NCI-H82 treated with DMSO at 0.1 percent for 48 hours (cell line): Measurements from ENCODE around the gene VAPA.
"Not testable (repeated sequence)": the region's sequence is repeated elsewhere in the genome, so short reads cannot be mapped to it uniquely, and the experiment has no call there.

Experiments used
- DNase-seq: peaks from one replicate; lab custom pipeline; 2025; ENCODE audit not compliant: unreplicated experiment; lab: John Stamatoyannopoulos, UW

VAPA gene

GRCh38 chr18:9885170-9886004 is 28.4 kb upstream of the VAPA start, which contains the start of gene TXNDC2:
Gene TXNDC2 (plus strand): TSS chr18:9885973. CDS start chr18:9886681, 708 bp downstream.
- no peak for DNase-seq

DNA sequence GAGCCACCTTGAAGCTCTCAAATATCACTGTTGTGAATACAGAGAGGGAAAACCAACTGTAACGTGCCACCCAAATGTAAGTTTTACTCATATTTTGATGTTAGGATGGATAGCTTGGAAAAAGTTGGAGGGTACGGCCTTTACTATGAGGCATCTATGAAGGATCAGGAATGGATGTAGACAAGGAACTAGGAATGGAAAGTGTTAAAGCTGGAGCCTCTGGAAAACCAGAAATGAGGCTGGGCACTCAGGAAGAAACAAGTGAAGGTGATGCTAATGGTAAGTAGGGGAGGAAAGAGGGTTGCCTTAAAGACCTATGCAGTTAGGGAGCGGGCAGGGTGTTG is 27.8 kb upstream of the VAPA start:
- no peak for DNase-seq

GRCh38 chr18:9887992-9888391 is 25.8 kb upstream of the VAPA start:
- DNase-seq: no peak

DNA sequence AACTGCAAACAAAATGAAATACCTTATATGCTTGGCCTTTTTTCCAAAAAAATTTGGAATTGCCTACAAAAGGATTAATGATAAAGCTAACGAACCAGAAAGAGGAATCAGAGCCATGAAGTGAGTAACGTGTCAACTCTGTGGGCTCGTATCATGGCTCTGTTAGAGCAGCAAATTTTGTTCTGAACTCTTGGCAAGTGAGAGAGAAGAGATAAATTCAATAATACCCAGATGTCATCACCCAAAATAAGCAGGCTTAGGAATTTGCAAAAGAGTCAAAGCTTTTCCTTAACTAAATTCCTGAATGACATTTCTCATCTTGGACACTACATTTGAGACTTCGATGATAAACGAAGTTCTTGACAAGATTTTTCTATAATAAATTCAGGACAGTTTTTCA is 23.6 kb upstream of the VAPA start:
- no peak for DNase-seq

DNA sequence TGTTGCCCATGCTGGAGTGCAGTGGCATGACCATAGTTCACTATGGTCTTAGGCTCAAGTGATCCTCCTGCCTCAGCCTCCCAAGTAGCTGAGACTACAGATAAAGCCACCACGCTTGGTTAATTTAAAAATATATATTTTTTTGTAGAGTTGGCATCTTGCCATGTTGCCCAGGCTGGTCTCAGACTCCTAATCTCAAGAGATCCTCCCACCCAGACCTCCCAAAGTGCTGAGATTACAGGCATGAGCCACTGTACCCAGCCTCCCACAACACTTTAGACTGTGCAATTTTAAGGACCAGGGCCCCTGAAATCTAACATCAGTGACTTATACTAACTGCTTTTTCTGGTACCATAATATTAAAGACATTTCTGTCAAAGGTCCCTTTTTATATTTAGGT is 22.9 kb upstream of the VAPA start:
- no peak for DNase-seq

- DNase-seq: not testable (repeated sequence)
Observed at GRCh38 chr18:9891515-9891914, 22.3 kb upstream of the VAPA start.

- DNase-seq: no peak
Observed at GRCh38 chr18:9894454-9895068, 19.3 kb upstream of the VAPA start.

GRCh38 chr18:9897129-9897528 is 16.7 kb upstream of the VAPA start:
- DNase-seq: no peak

DNA sequence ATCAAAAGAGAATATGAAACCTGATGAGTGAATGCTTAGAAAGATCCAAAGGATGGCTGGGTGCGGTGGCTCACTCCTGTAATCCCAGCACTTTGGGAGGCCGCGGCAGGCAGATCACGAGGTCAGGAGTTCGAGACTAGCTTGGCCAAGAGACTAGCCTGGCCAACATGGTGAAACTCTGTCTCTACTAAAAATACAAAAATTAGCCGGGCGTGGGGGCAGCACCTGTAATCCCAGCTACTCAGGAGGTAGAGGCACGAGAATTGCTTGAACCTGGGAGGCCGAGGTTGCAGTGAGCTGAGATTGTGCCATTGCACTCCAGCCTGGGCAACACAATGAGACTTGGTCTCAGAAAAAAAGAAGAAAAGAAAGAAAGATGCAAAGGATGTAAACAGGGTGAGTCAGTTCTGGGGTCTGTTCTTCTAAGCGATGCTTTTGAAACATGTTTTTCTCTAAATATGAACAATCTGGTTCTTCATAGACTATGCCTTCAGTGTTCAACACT is 16.0 kb upstream of the VAPA start:
- DNase-seq: not testable (repeated sequence)

DNA sequence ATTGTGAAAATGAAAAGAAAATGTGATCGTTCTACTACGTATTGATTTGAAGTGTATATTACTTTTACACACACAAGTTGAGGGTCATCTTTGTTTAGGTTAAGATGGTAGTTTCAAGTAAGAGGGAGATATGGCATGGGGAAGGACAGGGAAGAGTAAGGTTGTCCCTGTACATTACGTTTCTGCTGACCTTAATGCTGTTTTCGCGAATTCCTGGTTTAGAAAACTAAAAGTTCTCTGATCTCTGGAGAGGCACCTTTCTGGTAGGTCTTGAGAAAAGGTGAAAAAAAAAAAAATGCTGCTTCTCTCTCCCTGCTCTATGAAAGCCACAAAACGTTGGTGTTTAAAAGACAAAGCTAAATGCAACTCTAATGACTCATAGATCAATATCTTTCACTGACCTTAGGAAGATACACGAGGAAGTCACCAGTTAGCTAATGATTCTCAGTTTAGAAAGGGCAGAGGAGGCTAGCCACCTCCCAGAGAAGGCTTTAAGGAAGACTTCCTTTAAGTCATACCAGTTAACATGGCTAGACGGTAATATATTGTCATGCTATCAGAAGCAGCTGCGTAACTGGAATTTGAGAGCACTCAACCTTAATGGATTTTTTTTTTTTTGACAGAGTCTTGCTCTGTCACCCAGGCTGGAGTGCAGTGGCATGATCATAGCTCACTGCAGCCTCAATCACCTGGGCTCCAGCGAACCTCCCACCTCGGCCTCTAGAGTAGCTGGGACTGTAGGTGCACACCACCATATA is 14.8 kb upstream of the VAPA start:
- DNase-seq: no peak

DNA sequence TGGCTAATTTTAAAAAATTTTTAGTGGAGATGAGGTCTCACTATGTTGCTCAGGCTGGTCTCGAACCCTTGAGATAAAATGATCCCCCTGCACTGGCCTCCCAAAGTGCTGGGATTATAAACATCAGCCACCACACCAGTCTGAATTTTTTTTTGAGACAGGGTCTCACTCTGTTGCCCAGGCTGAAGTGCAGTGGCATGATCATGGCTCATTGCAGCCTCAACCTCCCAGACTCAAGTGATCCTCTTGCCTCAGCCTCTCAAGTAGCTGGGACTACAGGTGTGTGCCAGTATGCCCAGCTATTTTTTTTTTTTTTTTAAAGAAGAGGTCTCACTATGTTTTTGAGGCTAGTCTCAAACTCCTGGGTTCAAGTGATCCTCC is 14.3 kb upstream of the VAPA start:
- DNase-seq: not testable (repeated sequence)

- DNase-seq: no peak
Observed at GRCh38 chr18:9900699-9901098, 13.1 kb upstream of the VAPA start.

GRCh38 chr18:9901377-9901776 is 12.4 kb upstream of the VAPA start:
- no peak for DNase-seq

GRCh38 chr18:9902264-9902663 is 11.6 kb upstream of the VAPA start:
- DNase-seq: peak; percentile 50

DNA sequence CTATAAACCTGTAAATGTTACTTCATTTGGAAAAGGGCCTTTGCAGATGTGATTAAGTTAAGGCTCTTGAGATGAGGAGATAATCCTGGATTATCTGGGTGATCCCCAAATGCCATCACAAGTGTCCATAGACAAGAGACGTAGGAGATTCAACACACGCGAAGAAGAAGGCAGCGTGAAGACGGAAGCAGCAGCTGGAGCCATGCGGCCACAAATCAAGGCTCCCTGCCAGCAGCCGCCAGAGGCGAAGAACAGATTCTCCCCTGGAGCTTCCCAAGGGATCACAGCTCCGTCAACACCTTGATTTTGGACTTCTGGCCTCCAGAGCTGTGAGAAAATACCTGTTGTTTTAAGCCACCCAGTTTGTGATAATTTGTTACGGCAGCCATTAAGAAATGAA is 11.0 kb upstream of the VAPA start:
- peak; percentile 94 for DNase-seq

DNA sequence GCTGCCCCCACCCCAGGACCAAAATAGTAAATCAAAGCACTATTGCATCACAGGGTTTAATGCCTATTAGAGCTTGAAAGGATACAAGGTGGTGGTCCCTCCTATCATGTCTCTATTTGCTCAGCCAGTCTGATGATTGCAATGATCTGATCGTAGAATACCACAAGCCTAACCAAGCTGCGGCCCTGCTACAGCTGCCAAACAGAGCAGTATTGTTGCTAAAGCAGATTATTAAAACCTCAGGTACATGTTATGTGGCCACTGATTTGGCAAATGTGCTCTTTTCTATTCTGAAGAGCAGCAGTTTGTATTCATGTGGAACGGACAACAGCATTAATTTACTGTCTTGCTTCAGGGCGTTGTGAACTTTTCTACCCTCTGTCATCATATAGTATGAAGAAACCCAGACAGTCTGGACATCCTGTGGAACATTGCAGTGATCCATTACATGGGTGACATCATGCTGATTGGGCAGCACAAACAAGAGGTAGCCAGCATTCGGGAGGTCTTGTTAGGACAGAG is 8.4 kb upstream of the VAPA start:
- no peak for DNase-seq

DNA sequence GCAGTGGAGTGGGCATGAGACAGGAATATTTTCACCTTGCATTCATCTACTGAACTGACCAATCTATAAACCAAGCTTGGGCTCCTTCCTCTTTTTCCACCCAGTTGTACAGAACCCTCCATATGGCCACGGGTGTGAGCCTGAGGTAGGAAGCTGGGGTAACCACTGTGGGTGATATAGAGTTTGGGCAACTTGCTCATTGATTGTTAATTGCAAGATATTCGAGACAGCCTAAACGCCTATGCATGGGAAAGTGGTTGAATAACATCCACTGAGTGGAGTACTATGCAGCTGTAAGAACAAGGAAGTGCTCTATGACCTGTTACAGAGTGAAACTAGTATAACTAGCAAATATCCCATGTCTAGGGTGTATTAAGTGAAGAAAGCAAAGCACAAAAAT is 7.3 kb upstream of the VAPA start:
- no peak for DNase-seq

DNA sequence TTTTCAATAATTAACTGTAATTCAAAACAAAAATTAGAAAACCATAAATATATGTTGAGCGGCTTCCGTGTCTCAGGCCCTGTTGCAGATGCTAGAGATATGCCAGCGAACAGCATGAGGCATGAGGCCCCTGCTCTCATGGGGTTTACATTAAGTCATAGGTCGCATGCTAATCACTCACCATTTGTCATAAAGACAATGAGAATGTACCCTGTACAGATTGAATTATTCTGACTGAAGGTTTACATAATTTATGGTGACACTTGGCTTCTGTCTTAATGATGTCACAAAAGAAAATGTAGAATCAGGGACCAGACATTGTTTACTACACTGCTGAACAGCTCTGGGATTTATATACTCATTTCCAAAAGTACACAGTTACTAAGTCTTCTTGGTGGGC is 5.9 kb upstream of the VAPA start:
- no peak for DNase-seq

GRCh38 chr18:9910071-9910470 is 3.7 kb upstream of the VAPA start:
- DNase-seq: no peak

GRCh38 chr18:9910661-9911060 is 3.2 kb upstream of the VAPA start:
- no peak for DNase-seq

DNA sequence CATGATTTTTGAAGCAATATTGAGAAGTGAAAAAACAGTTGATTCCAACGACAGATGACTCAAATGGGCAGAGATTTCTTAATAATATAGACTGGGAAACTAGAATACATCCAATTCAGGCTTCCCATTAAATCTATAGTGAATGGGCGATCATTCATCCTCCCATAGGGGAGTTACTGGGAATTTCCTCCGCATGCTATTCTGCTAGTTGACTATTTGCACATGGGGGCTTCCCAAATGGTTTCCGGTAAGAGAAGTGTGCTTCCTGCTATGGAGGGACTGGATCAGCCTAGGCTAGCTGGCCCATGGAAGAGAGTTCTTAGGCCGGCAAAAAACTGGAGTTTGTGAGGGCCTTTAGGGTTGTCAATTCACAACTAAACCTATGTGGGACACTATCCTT is 2.6 kb upstream of the VAPA start:
- DNase-seq: no peak

DNA sequence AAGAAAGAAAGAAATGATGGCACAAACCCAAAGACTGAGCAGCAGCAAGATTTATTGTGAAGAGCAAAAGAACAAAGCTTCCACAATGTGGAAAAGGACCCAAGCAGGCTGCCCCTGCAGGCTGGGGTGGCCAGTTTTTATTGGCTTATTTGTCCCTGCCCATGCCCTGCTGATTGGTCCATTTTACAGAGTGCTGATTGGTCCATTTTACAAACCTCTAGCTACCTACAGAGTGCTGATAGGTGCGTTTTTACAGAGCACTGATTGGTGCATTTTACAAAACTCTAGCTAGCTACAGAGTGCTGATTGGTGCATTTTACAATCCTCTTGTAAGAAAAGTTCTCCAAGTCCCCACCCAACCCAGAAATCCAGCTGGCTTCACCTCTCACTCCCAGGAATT is 1.5 kb upstream of the VAPA start:
- DNase-seq: not testable (repeated sequence)
